Right lobe of liver (tissue), 6 donors: Measurements from ENCODE around the gene DNAJC27. TPM values are rescaled to one million over a fixed set of nuclear protein-coding genes. Genes with fewer than 3 reads are reported as not detected.
A peak's percentile ranks its signal among the peaks of the same experiment; 100 is the strongest.

Experiments
- ATAC-seq, 4 donors: fragments of 200-7000 bp; cut with Tn5 transposase; one replicate each; pipeline ENCODE4 v1.9.1; 2020; ENCODE audit warnings: mild to moderate bottlenecking in 4 of 4, moderate library complexity in 4 of 4
- DNase-seq, 3 donors: peaks; one replicate each; pipeline ENCODE4 v3.0.0-alpha.2; 2020
- H3K27ac ChIP-seq, 3 donors: fragments of 200-600 bp; one replicate each; pipeline ENCODE4 v1.8.0; 2022
- H3K27me3 ChIP-seq, 2 donors: fragments of 200-600 bp; one replicate each; pipeline ENCODE4 v1.8.0; 2022
- H3K36me3 ChIP-seq, 4 donors: fragments of 200-600 bp; sonication (generic) in 1 of 4; one replicate each; pipeline versions ENCODE4 v1.5.1 to v1.8.0; 2017 to 2022; ENCODE audit warnings: control low read depth in 1 of 4
- H3K4me1 ChIP-seq, 4 donors: fragments of 200-600 bp; sonication (generic) in 1 of 4; one replicate each; pipeline versions ENCODE4 v1.5.1 to v1.8.0; 2017 to 2022; ENCODE audit warnings: control low read depth in 1 of 4
- H3K4me3 ChIP-seq, 3 donors: fragments of 200-600 bp; one replicate each; pipeline ENCODE4 v1.8.0; 2022
- H3K9me3 ChIP-seq, 4 donors: fragments of 200-600 bp; sonication (generic) in 1 of 4; one replicate each; pipeline versions ENCODE4 v1.5.1 to v1.8.0; 2017 to 2022; ENCODE audit warnings: control low read depth in 1 of 4
- POLR2A ChIP-seq: fragments of 450-650 bp; IDR thresholded peaks from one replicate; pipeline ENCODE4 v1.6.1; 2017; ENCODE audit warnings: antibody characterized with exemption, mild to moderate bottlenecking
- WGBS: methylation state at CpG from one replicate; pipeline ENCODE4 v1.1.6; 2018; ENCODE audit warnings: low coverage, low lambda C conversion rate; ENCODE audit not compliant: insufficient coverage; ENCODE audit errors: missing lambda C conversion rate; 5-methylcytosine and 5-hydroxymethylcytosine counted together
- intact Hi-C, 2 donors: fragments of 100-400 bp; cut with DNase I; formaldehyde crosslinking; loops; one replicate each; pipeline versions ENCODE4 v1.11.2 to v1.14.1; 2022
- total RNA-seq, 6 experiments: library from RNA; depleted of rRNA in 2 of 6; stranded (reverse); fragments of >200 nt in 2 of 6; fragmentation: NEBNext Ultra II Directional in 3 of 6; extraction: Animal tissue kit (Norgen Biotek cat#: 25700) in 3 of 6; gene quantifications; one replicate each; pipeline versions ENCODE4 v1.1.0 to v1.2.4, GENCODE V29; 2016 to 2023
- TF ChIP-seq, protein P1 (sequence below), 4 donors: fragments of 200-600 bp in 3 of 4; fragments of 450-650 bp in 1 of 4; IDR thresholded peaks; one replicate each; pipeline versions ENCODE4 v1.5.1 to v1.8.0; 2016 to 2022; ENCODE audit warnings: antibody characterized with exemption in 4 of 4, mild to moderate bottlenecking in 2 of 4
- donor health status: DM: no; HTN: yes; CAD: no.
- donor health status: DM: no; HTN: no; CAD: no.
- donor health status: DM: no; HTN: no; CAD: no.
- donor health status: DM: no; HTN: yes; CAD: no.
- donor health status: DM: no; HTN: yes; CAD: no.

Gene DNAJC27
- total RNA-seq, 6 experiments from 2014 or later = 1.1 to 2.1 (median 1.7) TPM

DNA sequence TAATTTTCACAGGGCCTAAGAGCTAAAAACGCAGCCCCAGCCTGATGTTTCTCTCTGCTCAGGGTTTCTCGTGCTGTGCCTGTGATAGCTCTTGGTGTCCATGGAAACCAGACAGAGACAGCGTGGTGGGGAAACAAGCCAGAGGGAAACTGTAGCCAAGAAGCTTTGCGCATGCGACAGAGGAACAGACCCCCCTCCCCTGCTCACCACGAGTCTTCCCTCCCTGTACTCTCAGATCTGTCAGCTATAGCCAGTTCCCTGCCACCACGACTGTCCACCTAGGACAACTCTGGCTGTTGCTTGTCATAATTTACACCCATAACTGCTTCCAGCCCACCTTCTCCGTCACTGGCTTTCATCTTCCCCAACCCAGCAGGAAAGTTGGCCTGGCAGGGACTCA, 13.2 kb upstream of the DNAJC27 start:
- no peak overlapping the region for H3K27ac ChIP-seq
- H3K9me3 ChIP-seq = no peaks in the 10 kb centered on the region
- WGBS = 21% methylated on average over 5 of the region's 8 CpGs
- no peaks in the 10 kb centered on the region for H3K4me1 ChIP-seq
- H3K36me3 ChIP-seq = no peaks in the 10 kb centered on the region
- no peak for DNase-seq
- H3K27me3 ChIP-seq = no peaks in the 10 kb centered on the region
- intact Hi-C loops = loop anchor here (10.0 kb wide), 2 partner anchors 140 to 150 kb away; no protein-coding TSS in a partner anchor
- ATAC-seq = peak in 3 of 4 donors; percentile 31 to 57 (median 35)
- TF ChIP-seq POLR2A = no peak
- TF ChIP-seq, protein P1, sequence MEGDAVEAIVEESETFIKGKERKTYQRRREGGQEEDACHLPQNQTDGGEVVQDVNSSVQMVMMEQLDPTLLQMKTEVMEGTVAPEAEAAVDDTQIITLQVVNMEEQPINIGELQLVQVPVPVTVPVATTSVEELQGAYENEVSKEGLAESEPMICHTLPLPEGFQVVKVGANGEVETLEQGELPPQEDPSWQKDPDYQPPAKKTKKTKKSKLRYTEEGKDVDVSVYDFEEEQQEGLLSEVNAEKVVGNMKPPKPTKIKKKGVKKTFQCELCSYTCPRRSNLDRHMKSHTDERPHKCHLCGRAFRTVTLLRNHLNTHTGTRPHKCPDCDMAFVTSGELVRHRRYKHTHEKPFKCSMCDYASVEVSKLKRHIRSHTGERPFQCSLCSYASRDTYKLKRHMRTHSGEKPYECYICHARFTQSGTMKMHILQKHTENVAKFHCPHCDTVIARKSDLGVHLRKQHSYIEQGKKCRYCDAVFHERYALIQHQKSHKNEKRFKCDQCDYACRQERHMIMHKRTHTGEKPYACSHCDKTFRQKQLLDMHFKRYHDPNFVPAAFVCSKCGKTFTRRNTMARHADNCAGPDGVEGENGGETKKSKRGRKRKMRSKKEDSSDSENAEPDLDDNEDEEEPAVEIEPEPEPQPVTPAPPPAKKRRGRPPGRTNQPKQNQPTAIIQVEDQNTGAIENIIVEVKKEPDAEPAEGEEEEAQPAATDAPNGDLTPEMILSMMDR (IDR thresholded peaks at IDR 0.05) = no peak
- no peak overlapping the region for H3K4me3 ChIP-seq

GRCh38 chr2:24981411-24982136, 9.8 kb upstream of the DNAJC27 start:
- H3K4me3 ChIP-seq = no peak overlapping the region
- TF ChIP-seq, protein P1 (IDR thresholded peaks at IDR 0.05) = no peak
- TF ChIP-seq POLR2A = no peak
- no peaks in the 10 kb centered on the region for H3K4me1 ChIP-seq
- 77% methylated on average over 3 of the region's 3 CpGs for WGBS
- intact Hi-C loops = loop anchor here (10.0 kb wide), 2 partner anchors 143 to 153 kb away; no protein-coding TSS in a partner anchor
- no peak for ATAC-seq
- H3K9me3 ChIP-seq = no peaks in the 10 kb centered on the region
- no peak for DNase-seq
- H3K27ac ChIP-seq = no peak overlapping the region
- no peaks in the 10 kb centered on the region for H3K36me3 ChIP-seq
- no peaks in the 10 kb centered on the region for H3K27me3 ChIP-seq

- no peaks in the 10 kb centered on the region for H3K9me3 ChIP-seq
- intact Hi-C loops = no loop called here
- H3K4me1 ChIP-seq = no peaks in the 10 kb centered on the region
- no peak overlapping the region for H3K27ac ChIP-seq
- H3K4me3 ChIP-seq = no peak overlapping the region
- no peaks in the 10 kb centered on the region for H3K27me3 ChIP-seq
- DNase-seq = no peak
- WGBS = 43% methylated on average over 1 of the region's 1 CpG
- TF ChIP-seq, protein P1 (IDR thresholded peaks at IDR 0.05) = no peak
- no peak for TF ChIP-seq POLR2A
- no peaks in the 10 kb centered on the region for H3K36me3 ChIP-seq
- ATAC-seq = no peak
Observed at GRCh38 chr2:24978661-24979060, 6.9 kb upstream of the DNAJC27 start.

- intact Hi-C loops = no loop called here
- WGBS = 58% methylated on average over 2 of the region's 2 CpGs
- Histone ChIP-seq H3K9me3 (no peaks in the 10 kb centered on the region), H3K36me3 (no peaks in the 10 kb centered on the region), H3K27me3 (no peaks in the 10 kb centered on the region), H3K27ac (no peak overlapping the region), H3K4me1 (no peaks in the 10 kb centered on the region), H3K4me3 (no peak overlapping the region)
- DNase-seq (no peak), ATAC-seq (peak in 1 of 4 donors; percentile 23)
- TF ChIP-seq, protein P1 (IDR thresholded peaks at IDR 0.05) = no peak
Observed at GRCh38 chr2:24977631-24978030, 5.9 kb upstream of the DNAJC27 start.
